ENCODE results near the gene KCND3.

KCND3 gene

DNA sequence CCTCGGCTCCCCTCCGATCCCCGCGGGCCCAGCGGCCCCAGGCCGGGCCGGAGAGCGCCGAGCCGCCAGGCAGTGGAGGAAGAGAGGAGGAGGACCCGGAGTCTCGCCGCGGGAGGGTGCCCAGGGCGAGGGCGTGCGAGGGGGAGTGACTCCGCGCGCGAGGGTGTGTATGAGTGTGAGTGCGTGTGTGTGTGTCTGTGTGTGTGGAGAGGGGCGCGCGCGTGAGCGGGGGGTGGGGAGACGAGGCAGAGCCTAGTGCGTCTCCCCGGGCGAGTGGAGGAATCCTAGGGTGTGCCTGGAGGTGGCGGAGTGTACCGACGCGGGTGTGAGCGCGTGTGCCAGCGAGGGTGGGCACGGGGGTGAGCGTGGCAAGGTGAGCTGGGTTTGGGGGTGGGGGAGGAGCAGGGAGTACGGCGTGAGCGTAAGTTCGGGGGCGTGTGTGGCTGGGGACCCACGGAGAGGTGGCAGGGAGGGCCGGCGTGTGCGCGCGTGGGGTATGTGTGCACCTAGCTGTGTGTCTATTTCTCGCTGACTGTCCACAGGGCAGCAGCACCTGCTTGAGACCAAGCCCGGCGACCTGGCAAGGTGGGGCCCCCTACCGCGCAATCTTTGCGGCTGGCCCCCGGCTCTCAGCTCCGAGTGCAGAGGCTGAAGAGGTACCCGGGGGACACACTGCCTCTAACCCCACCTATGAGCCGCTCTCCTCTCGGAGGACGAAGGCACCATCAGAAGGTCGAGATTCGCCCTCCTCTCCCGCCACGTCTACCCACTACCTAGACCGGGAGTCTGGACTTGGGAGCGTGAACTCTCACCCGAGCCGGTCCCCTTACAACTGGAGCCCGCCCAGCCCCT is 784 bp upstream of the KCND3 start (continued):
- TF ChIP-seq, protein P1, sequence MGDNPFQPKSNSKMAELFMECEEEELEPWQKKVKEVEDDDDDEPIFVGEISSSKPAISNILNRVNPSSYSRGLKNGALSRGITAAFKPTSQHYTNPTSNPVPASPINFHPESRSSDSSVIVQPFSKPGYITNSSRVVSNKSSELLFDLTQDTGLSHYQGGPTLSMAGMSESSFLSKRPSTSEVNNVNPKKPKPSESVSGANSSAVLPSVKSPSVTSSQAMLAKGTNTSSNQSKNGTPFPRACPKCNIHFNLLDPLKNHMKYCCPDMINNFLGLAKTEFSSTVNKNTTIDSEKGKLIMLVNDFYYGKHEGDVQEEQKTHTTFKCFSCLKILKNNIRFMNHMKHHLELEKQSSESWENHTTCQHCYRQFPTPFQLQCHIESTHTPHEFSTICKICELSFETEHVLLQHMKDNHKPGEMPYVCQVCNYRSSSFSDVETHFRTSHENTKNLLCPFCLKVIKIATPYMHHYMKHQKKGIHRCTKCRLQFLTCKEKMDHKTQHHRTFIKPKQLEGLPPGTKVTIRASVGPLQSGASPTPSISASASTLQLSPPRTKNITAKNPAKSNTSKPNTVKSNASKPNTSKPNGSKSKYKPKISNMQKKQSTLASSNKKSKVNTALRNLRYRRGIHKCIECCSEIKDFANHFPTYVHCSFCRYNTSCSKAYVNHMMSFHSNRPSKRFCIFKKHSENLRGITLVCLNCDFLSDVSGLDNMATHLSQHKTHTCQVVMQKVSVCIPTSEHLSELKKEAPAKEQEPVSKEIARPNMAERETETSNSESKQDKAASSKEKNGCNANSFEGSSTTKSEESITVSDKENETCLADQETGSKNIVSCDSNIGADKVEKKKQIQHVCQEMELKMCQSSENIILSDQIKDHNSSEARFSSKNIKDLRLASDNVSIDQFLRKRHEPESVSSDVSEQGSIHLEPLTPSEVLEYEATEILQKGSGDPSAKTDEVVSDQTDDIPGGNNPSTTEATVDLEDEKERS (tag by site-specific recombination; IDR thresholded peaks at IDR 0.05), result no peak
- TF ChIP-seq, protein P2, sequence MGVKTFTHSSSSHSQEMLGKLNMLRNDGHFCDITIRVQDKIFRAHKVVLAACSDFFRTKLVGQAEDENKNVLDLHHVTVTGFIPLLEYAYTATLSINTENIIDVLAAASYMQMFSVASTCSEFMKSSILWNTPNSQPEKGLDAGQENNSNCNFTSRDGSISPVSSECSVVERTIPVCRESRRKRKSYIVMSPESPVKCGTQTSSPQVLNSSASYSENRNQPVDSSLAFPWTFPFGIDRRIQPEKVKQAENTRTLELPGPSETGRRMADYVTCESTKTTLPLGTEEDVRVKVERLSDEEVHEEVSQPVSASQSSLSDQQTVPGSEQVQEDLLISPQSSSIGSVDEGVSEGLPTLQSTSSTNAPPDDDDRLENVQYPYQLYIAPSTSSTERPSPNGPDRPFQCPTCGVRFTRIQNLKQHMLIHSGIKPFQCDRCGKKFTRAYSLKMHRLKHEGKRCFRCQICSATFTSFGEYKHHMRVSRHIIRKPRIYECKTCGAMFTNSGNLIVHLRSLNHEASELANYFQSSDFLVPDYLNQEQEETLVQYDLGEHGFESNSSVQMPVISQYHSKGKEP (tag by site-specific recombination; IDR thresholded peaks at IDR 0.05), result no peak
- TF ChIP-seq ZNF221 (tag by site-specific recombination; IDR thresholded peaks at IDR 0.05; ENCODE audit: borderline replicate concordance) (no peak), ZNF549 (tag by site-specific recombination; IDR thresholded peaks at IDR 0.05) (no peak), ZNF146 (tag by site-specific recombination; IDR thresholded peaks at IDR 0.05) (no peak), ZFP37 (tag by site-specific recombination; IDR thresholded peaks at IDR 0.05) (no peak; the same call in 1 of the 2 replicates), ZNF302 (tag by site-specific recombination; IDR thresholded peaks at IDR 0.05; ENCODE audit: low read depth) (no peak), YY1 (tag by site-specific recombination; IDR thresholded peaks at IDR 0.05) (no peak; the same call in 1 of the 2 replicates), ZNF157 (tag by site-specific recombination; IDR thresholded peaks at IDR 0.05) (0 out of 2 replicates have a peak, but pooled peaks have one; percentile 25), GLI4 (tag by site-specific recombination; IDR thresholded peaks at IDR 0.05) (peak; percentile 86; the same call in 1 of the 2 replicates), ZNF48 (tag by site-specific recombination; IDR thresholded peaks at IDR 0.05) (no peak), KLF8 (tag by site-specific recombination; IDR thresholded peaks at IDR 0.05) (peak; percentile 86; the same call in 1 of the 2 replicates), ZNF114 (tag by site-specific recombination; IDR thresholded peaks at IDR 0.05) (no peak), ZNF623 (tag by site-specific recombination; IDR thresholded peaks at IDR 0.05) (no peak), ZNF214 (tag by site-specific recombination; IDR thresholded peaks at IDR 0.05; ENCODE audit: borderline replicate concordance) (no peak), ZSCAN16 (tag by site-specific recombination; IDR thresholded peaks at IDR 0.05) (0 out of 2 replicates have a peak, but pooled peaks have one; percentile 12), ZBTB20 (tag by site-specific recombination; IDR thresholded peaks at IDR 0.05) (peak; percentile 92), HOXD13 (CRISPR knock-in tag; IDR thresholded peaks at IDR 0.05; ENCODE audit: borderline replicate concordance) (no peak), ZNF514 (tag by site-specific recombination; IDR thresholded peaks at IDR 0.05) (no peak), ZSCAN30 (tag by site-specific recombination; IDR thresholded peaks at IDR 0.05) (no peak), ZNF2 (tag by site-specific recombination; IDR thresholded peaks at IDR 0.05) (peak; percentile 74), ZNF132 (tag by site-specific recombination; IDR thresholded peaks at IDR 0.05; ENCODE audit: borderline replicate concordance) (no peak), ZNF677 (tag by site-specific recombination; IDR thresholded peaks at IDR 0.05) (no peak), ZFP41 (tag by site-specific recombination; IDR thresholded peaks at IDR 0.05; ENCODE audit: borderline replicate concordance) (no peak)
- TF ChIP-seq, protein P3, sequence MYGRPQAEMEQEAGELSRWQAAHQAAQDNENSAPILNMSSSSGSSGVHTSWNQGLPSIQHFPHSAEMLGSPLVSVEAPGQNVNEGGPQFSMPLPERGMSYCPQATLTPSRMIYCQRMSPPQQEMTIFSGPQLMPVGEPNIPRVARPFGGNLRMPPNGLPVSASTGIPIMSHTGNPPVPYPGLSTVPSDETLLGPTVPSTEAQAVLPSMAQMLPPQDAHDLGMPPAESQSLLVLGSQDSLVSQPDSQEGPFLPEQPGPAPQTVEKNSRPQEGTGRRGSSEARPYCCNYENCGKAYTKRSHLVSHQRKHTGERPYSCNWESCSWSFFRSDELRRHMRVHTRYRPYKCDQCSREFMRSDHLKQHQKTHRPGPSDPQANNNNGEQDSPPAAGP (tag by site-specific recombination; IDR thresholded peaks at IDR 0.05), result peak; percentile 97
- TF ChIP-seq, protein P4, sequence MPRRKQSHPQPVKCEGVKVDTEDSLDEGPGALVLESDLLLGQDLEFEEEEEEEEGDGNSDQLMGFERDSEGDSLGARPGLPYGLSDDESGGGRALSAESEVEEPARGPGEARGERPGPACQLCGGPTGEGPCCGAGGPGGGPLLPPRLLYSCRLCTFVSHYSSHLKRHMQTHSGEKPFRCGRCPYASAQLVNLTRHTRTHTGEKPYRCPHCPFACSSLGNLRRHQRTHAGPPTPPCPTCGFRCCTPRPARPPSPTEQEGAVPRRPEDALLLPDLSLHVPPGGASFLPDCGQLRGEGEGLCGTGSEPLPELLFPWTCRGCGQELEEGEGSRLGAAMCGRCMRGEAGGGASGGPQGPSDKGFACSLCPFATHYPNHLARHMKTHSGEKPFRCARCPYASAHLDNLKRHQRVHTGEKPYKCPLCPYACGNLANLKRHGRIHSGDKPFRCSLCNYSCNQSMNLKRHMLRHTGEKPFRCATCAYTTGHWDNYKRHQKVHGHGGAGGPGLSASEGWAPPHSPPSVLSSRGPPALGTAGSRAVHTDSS (tag by site-specific recombination; IDR thresholded peaks at IDR 0.05), result no peak
- TF ChIP-seq, protein P5, sequence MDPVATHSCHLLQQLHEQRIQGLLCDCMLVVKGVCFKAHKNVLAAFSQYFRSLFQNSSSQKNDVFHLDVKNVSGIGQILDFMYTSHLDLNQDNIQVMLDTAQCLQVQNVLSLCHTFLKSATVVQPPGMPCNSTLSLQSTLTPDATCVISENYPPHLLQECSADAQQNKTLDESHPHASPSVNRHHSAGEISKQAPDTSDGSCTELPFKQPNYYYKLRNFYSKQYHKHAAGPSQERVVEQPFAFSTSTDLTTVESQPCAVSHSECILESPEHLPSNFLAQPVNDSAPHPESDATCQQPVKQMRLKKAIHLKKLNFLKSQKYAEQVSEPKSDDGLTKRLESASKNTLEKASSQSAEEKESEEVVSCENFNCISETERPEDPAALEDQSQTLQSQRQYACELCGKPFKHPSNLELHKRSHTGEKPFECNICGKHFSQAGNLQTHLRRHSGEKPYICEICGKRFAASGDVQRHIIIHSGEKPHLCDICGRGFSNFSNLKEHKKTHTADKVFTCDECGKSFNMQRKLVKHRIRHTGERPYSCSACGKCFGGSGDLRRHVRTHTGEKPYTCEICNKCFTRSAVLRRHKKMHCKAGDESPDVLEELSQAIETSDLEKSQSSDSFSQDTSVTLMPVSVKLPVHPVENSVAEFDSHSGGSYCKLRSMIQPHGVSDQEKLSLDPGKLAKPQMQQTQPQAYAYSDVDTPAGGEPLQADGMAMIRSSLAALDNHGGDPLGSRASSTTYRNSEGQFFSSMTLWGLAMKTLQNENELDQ (tag by site-specific recombination; IDR thresholded peaks at IDR 0.05; ENCODE audit: low read depth), result no peak
